SK-N-SH treated with all-trans-retinoic acid at 6 μM for 48 hours (cell line): ENCODE results near the gene SLC9A7.

Experiments
- ARNTL ChIP-seq: fragments of 450-650 bp; formaldehyde crosslinking; IDR thresholded peaks from 2 replicates; pipeline ENCODE4 v1.5.0; 2020; ENCODE audit warnings: low read depth, mild to moderate bottlenecking, moderate library complexity, borderline replicate concordance
- BACH2 ChIP-seq: fragments of 250-450 bp; sonication (Bioruptor Pico); IDR thresholded peaks from 2 replicates; pipeline ENCODE4 v1.9.0; 2021; ENCODE audit warnings: mild to moderate bottlenecking, borderline replicate concordance
- ISL1 ChIP-seq: fragments of 250-450 bp; sonication (Bioruptor Pico); IDR thresholded peaks from 2 replicates; pipeline ENCODE4 v2.1.2; 2022; ENCODE audit warnings: mild to moderate bottlenecking, moderate library complexity
- RARB ChIP-seq: fragments of 250-450 bp; sonication (Bioruptor Pico); IDR thresholded peaks from 2 replicates; pipeline ENCODE4 v1.8.0; 2021; ENCODE audit warnings: mild to moderate bottlenecking, moderate library complexity
- TCF4 ChIP-seq: fragments of 250-450 bp; sonication (Bioruptor Pico); IDR thresholded peaks from 2 replicates; pipeline ENCODE4 v1.8.0; 2021; ENCODE audit warnings: mild to moderate bottlenecking, moderate library complexity, borderline replicate concordance
- TOX ChIP-seq: fragments of 250-450 bp; sonication (Bioruptor Pico); IDR thresholded peaks from 2 replicates; pipeline ENCODE4 v1.8.0; 2021; ENCODE audit warnings: mild to moderate bottlenecking, moderate library complexity, borderline replicate concordance
- ZC3H10 ChIP-seq: fragments of 250-450 bp; sonication (Bioruptor Pico); IDR thresholded peaks from 2 replicates; pipeline ENCODE4 v1.5.1; 2021; ENCODE audit warnings: mild to moderate bottlenecking, moderate library complexity
- ZFP30 ChIP-seq: fragments of 450-650 bp; formaldehyde crosslinking; IDR thresholded peaks from 2 replicates; pipeline ENCODE4 v1.5.0; 2022; ENCODE audit warnings: mild to moderate bottlenecking, moderate library complexity
- ZNF70 ChIP-seq: fragments of 450-650 bp; formaldehyde crosslinking; IDR thresholded peaks from 2 replicates; pipeline ENCODE4 v1.5.0; 2020; ENCODE audit warnings: mild to moderate bottlenecking, moderate library complexity
- ZNF8 ChIP-seq: fragments of 450-650 bp; formaldehyde crosslinking; IDR thresholded peaks from 2 replicates; pipeline ENCODE4 v1.5.0; 2020; ENCODE audit warnings: mild to moderate bottlenecking, moderate library complexity
- TF ChIP-seq, protein P1 (sequence below): fragments of 250-450 bp; sonication (Bioruptor Pico); IDR thresholded peaks from 2 replicates; pipeline ENCODE4 v1.5.1; 2020; ENCODE audit warnings: low read depth, mild to moderate bottlenecking, moderate library complexity
- TF ChIP-seq, protein P2 (sequence below): fragments of 250-450 bp; sonication (Bioruptor Pico); IDR thresholded peaks from 2 replicates; pipeline ENCODE4 v1.8.0; 2020; ENCODE audit warnings: mild to moderate bottlenecking, moderate library complexity, borderline replicate concordance
- TF ChIP-seq, protein P3 (sequence below): fragments of 250-450 bp; sonication (Bioruptor Pico); IDR thresholded peaks from 2 replicates; pipeline ENCODE4 v1.5.0; 2020; ENCODE audit warnings: mild to moderate bottlenecking, moderate library complexity
- TF ChIP-seq, protein P4 (sequence below): fragments of 250-450 bp; sonication (Bioruptor Pico); IDR thresholded peaks from 2 replicates; pipeline ENCODE4 v1.5.1; 2021; ENCODE audit warnings: mild to moderate bottlenecking, moderate library complexity

DNA sequence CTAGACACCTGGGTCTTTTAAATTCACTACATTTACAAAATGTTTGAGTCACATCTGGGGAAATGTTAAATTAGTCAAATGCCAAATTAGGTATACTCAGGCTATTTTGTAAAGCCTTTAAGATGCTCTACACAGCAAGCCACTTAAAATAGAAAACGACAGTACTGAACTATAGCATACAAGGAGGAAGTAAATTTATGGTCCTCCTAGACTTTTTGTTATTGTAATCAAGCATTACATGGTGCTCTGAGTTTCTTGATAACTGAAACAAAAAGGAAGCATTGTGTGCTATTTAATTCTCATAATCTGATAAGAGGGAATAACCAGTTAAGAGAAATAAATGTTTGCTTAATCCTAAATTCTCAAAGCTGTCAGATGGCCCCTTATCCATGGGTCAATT, 46.2 kb downstream of the SLC9A7 start:
- TF ChIP-seq, protein P1, sequence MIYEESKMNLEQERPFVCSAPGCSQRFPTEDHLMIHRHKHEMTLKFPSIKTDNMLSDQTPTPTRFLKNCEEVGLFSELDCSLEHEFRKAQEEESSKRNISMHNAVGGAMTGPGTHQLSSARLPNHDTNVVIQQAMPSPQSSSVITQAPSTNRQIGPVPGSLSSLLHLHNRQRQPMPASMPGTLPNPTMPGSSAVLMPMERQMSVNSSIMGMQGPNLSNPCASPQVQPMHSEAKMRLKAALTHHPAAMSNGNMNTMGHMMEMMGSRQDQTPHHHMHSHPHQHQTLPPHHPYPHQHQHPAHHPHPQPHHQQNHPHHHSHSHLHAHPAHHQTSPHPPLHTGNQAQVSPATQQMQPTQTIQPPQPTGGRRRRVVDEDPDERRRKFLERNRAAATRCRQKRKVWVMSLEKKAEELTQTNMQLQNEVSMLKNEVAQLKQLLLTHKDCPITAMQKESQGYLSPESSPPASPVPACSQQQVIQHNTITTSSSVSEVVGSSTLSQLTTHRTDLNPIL = no peak
- TF ChIP-seq RARB (CRISPR knock-in tag) = no peak
- TF ChIP-seq TCF4 (CRISPR knock-in tag) = no peak
- TF ChIP-seq, protein P2, sequence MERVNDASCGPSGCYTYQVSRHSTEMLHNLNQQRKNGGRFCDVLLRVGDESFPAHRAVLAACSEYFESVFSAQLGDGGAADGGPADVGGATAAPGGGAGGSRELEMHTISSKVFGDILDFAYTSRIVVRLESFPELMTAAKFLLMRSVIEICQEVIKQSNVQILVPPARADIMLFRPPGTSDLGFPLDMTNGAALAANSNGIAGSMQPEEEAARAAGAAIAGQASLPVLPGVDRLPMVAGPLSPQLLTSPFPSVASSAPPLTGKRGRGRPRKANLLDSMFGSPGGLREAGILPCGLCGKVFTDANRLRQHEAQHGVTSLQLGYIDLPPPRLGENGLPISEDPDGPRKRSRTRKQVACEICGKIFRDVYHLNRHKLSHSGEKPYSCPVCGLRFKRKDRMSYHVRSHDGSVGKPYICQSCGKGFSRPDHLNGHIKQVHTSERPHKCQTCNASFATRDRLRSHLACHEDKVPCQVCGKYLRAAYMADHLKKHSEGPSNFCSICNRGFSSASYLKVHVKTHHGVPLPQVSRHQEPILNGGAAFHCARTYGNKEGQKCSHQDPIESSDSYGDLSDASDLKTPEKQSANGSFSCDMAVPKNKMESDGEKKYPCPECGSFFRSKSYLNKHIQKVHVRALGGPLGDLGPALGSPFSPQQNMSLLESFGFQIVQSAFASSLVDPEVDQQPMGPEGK (CRISPR knock-in tag) = no peak
- TF ChIP-seq BACH2 = no peak
- no peak for TF ChIP-seq ZC3H10 (CRISPR knock-in tag)
- no peak for TF ChIP-seq TOX (CRISPR knock-in tag)
- no peak for TF ChIP-seq ZFP30 (CRISPR knock-in tag)
- no peak for TF ChIP-seq ARNTL
- TF ChIP-seq, protein P3, sequence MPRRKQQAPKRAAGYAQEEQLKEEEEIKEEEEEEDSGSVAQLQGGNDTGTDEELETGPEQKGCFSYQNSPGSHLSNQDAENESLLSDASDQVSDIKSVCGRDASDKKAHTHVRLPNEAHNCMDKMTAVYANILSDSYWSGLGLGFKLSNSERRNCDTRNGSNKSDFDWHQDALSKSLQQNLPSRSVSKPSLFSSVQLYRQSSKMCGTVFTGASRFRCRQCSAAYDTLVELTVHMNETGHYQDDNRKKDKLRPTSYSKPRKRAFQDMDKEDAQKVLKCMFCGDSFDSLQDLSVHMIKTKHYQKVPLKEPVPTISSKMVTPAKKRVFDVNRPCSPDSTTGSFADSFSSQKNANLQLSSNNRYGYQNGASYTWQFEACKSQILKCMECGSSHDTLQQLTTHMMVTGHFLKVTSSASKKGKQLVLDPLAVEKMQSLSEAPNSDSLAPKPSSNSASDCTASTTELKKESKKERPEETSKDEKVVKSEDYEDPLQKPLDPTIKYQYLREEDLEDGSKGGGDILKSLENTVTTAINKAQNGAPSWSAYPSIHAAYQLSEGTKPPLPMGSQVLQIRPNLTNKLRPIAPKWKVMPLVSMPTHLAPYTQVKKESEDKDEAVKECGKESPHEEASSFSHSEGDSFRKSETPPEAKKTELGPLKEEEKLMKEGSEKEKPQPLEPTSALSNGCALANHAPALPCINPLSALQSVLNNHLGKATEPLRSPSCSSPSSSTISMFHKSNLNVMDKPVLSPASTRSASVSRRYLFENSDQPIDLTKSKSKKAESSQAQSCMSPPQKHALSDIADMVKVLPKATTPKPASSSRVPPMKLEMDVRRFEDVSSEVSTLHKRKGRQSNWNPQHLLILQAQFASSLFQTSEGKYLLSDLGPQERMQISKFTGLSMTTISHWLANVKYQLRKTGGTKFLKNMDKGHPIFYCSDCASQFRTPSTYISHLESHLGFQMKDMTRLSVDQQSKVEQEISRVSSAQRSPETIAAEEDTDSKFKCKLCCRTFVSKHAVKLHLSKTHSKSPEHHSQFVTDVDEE (CRISPR knock-in tag) = no peak
- TF ChIP-seq, protein P4, sequence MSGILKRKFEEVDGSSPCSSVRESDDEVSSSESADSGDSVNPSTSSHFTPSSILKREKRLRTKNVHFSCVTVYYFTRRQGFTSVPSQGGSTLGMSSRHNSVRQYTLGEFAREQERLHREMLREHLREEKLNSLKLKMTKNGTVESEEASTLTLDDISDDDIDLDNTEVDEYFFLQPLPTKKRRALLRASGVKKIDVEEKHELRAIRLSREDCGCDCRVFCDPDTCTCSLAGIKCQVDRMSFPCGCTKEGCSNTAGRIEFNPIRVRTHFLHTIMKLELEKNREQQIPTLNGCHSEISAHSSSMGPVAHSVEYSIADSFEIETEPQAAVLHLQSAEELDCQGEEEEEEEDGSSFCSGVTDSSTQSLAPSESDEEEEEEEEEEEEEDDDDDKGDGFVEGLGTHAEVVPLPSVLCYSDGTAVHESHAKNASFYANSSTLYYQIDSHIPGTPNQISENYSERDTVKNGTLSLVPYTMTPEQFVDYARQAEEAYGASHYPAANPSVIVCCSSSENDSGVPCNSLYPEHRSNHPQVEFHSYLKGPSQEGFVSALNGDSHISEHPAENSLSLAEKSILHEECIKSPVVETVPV (CRISPR knock-in tag) = no peak
- no peak for TF ChIP-seq ZNF70
- TF ChIP-seq ZNF8 (CRISPR knock-in tag) = no peak
- TF ChIP-seq ISL1 (CRISPR knock-in tag) = no peak
